AG09319 (cell line): ENCODE data around the gene DCLK3.

ENCODE experiments used
- DNase-seq: peaks from one replicate; pipeline ENCODE4 v3.0.0-alpha.2; 2010; ENCODE audit warnings: low read depth; ENCODE audit errors: extremely low read depth
- CTCF ChIP-seq: IDR thresholded peaks from 2 replicates; pipeline ENCODE4 v1.5.1; 2011; ENCODE audit warnings: low read depth, mild to moderate bottlenecking, inconsistent platforms, low read length, moderate library complexity

Gene DCLK3, protein sequence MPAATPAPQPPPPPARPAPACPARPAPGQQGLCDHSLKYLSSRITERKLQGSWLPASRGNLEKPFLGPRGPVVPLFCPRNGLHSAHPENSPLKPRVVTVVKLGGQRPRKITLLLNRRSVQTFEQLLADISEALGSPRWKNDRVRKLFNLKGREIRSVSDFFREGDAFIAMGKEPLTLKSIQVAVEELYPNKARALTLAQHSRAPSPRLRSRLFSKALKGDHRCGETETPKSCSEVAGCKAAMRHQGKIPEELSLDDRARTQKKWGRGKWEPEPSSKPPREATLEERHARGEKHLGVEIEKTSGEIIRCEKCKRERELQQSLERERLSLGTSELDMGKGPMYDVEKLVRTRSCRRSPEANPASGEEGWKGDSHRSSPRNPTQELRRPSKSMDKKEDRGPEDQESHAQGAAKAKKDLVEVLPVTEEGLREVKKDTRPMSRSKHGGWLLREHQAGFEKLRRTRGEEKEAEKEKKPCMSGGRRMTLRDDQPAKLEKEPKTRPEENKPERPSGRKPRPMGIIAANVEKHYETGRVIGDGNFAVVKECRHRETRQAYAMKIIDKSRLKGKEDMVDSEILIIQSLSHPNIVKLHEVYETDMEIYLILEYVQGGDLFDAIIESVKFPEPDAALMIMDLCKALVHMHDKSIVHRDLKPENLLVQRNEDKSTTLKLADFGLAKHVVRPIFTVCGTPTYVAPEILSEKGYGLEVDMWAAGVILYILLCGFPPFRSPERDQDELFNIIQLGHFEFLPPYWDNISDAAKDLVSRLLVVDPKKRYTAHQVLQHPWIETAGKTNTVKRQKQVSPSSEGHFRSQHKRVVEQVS

GRCh38 chr3:36763850-36764703 is at the start of gene DCLK3:
DCLK3 (minus strand) TSS chr3:36764553; CDS start chr3:36764263, 290 bp downstream.
- DNase-seq = no peak
- no peak for TF ChIP-seq CTCF

GRCh38 chr3:36813305-36813704 is 49.0 kb upstream of the DCLK3 start:
- TF ChIP-seq CTCF = no peak
- DNase-seq = no peak

DNA sequence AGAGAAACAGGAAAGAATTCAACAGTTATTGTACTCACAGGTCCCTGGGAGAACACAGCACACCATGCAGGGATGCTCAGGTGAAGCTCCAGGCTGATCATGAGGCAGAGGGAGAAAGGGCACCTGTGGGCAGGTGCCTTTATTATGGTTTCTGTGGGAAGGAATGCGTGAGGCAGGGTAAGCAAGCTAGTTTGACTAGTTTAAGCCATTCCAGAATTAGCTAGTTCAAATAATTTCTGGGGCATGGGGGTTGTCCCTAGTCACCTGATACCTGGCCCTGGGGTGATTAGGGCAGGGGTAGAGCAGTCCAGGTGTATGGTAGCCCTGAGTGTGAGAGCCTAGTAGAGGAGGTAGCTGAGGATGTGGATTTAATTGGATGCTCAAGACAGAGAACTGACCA is 47.9 kb upstream of the DCLK3 start:
- TF ChIP-seq CTCF = no peak
- no peak for DNase-seq

- DNase-seq = no peak
- no peak for TF ChIP-seq CTCF
Measured at GRCh38 chr3:36811768-36812167, 47.4 kb upstream of the DCLK3 start.

GRCh38 chr3:36804295-36805055 is 40.1 kb upstream of the DCLK3 start:
- no peak for DNase-seq
- no peak for TF ChIP-seq CTCF

GRCh38 chr3:36803091-36803791 is 38.9 kb upstream of the DCLK3 start:
- TF ChIP-seq CTCF = no peak
- DNase-seq = no peak
